Measurements from ENCODE around the gene LDLRAD4.

The LDLRAD4 gene

DNA sequence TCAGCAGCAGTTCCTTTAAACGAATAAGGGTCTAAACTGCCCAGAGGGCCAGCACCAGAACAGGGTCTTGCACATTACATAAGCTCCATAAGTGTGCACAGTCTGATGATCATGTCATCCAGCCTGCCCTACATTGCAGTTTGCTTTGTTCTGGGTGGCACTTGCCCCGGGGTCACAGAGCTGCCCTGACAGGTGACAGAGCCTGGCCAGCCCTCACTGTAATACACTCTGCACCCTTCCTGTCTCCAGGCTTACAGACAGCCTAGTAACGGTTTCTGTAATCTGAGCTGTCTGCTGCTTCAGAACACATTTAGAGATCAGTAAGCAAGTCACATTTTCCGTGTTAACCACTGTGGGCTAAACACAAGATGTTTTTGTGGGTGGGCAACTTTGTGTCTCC, 294.5 kb downstream of the LDLRAD4 start:
- TF ChIP-seq EZH2 (IDR thresholded peaks at IDR 0.05; ENCODE audit: borderline replicate concordance, low read depth, low read length, severe bottlenecking): no peak
- no peak overlapping the region for H3K9ac ChIP-seq (ENCODE audit: low read depth, low read length)
- H3K4me3 ChIP-seq (ENCODE audit: low read depth in 1 of 2, low read length in 2 of 2): no peak overlapping the region
- DNase-seq (no peak), ATAC-seq (ENCODE audit: insufficient read depth, low read depth) (peak; percentile 46; the same call in 1 of the 3 replicates)
- H3K4me2 ChIP-seq (ENCODE audit: insufficient read depth, low read length): no peak overlapping the region
- no peaks in the 10 kb centered on the region for H3K4me1 ChIP-seq (ENCODE audit: insufficient read depth, low read length)
- peaks cover 96% of the 10 kb centered on the region for H3K79me2 ChIP-seq (ENCODE audit: insufficient read depth, low read length)
- H3K9me3 ChIP-seq (ENCODE audit: insufficient read depth, low read length, severe bottlenecking): no peaks in the 10 kb centered on the region
- H3K36me3 ChIP-seq (ENCODE audit: insufficient read depth, low read length): peaks cover 72% of the 10 kb centered on the region
- peaks cover 18% of the 10 kb centered on the region; the same call in 1 of the 2 replicates for H4K20me1 ChIP-seq (ENCODE audit: insufficient read depth, low read length)
- H2AFZ ChIP-seq (ENCODE audit: low read depth, low read length): no peak overlapping the region
- no peaks in the 10 kb centered on the region for H3K27me3 ChIP-seq (ENCODE audit: insufficient read depth, low read length, poor library complexity)
- 0 out of 2 replicates have a peak overlapping the region, but pooled peaks have one; percentile 31 for H3K27ac ChIP-seq (ENCODE audit: low read length)

DNA sequence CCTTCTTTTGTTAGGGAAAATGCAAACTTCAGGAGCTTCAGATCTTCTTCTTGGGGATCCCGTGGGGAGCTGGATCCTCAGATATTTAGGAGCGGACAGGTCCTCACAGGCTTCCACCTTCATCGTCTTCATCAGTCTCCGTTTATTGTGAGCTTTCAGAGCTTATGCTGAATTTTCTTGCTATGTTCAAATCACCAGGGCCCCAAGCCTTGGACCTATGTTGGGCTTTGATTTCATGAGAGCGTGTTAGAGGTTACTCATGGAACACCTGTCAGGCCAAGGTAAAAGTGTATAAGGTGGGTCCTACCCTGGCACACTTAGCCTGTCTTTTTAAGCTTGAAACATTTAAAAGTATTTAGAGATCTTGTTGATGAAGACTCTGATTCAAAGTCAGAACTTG, 294.9 kb downstream of the LDLRAD4 start:
- H3K27ac ChIP-seq (ENCODE audit: low read length): no peak overlapping the region
- no peaks in the 10 kb centered on the region for H3K27me3 ChIP-seq (ENCODE audit: insufficient read depth, low read length, poor library complexity)
- peaks cover 70% of the 10 kb centered on the region for H3K36me3 ChIP-seq (ENCODE audit: insufficient read depth, low read length)
- H3K4me3 ChIP-seq (ENCODE audit: low read depth in 1 of 2, low read length in 2 of 2): no peak overlapping the region
- TF ChIP-seq EZH2 (IDR thresholded peaks at IDR 0.05; ENCODE audit: borderline replicate concordance, low read depth, low read length, severe bottlenecking): no peak
- TF ChIP-seq, protein P1, sequence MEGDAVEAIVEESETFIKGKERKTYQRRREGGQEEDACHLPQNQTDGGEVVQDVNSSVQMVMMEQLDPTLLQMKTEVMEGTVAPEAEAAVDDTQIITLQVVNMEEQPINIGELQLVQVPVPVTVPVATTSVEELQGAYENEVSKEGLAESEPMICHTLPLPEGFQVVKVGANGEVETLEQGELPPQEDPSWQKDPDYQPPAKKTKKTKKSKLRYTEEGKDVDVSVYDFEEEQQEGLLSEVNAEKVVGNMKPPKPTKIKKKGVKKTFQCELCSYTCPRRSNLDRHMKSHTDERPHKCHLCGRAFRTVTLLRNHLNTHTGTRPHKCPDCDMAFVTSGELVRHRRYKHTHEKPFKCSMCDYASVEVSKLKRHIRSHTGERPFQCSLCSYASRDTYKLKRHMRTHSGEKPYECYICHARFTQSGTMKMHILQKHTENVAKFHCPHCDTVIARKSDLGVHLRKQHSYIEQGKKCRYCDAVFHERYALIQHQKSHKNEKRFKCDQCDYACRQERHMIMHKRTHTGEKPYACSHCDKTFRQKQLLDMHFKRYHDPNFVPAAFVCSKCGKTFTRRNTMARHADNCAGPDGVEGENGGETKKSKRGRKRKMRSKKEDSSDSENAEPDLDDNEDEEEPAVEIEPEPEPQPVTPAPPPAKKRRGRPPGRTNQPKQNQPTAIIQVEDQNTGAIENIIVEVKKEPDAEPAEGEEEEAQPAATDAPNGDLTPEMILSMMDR (IDR thresholded peaks at IDR 0.05; ENCODE audit: borderline replicate concordance, extremely low read depth, low read length, poor library complexity, severe bottlenecking): no peak
- no peaks in the 10 kb centered on the region for H3K9me3 ChIP-seq (ENCODE audit: insufficient read depth, low read length, severe bottlenecking)
- ATAC-seq (ENCODE audit: insufficient read depth, low read depth) (no peak), DNase-seq (no peak)
- peaks cover 96% of the 10 kb centered on the region for H3K79me2 ChIP-seq (ENCODE audit: insufficient read depth, low read length)
- H3K4me2 ChIP-seq (ENCODE audit: insufficient read depth, low read length): no peak overlapping the region
- no peak overlapping the region for H2AFZ ChIP-seq (ENCODE audit: low read depth, low read length)
- no peak overlapping the region for H3K9ac ChIP-seq (ENCODE audit: low read depth, low read length)
- H4K20me1 ChIP-seq (ENCODE audit: insufficient read depth, low read length): peaks cover 19% of the 10 kb centered on the region; the same call in 1 of the 2 replicates
- no peaks in the 10 kb centered on the region for H3K4me1 ChIP-seq (ENCODE audit: insufficient read depth, low read length)

DNA sequence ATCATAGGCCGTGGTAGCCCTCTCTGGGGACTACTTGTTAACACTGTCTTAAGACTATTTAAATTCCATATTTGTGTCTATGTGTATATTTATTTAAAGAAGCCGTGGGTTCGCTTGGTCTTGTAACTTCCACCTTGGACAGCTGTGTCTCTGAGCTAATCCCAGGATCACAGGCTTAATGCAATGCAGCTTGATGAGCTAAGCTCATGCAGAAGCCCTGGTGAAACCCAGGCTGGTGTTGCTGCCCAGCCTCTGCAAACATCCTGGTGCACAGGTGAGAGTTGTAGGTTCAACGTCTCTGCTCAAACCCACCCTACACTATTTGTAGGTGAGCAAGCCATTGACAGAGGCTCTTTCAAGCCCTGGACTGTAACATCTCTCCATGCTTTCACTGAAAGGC, 296.0 kb downstream of the LDLRAD4 start:
- ATAC-seq (ENCODE audit: insufficient read depth, low read depth) (no peak), DNase-seq (no peak)
- Histone ChIP-seq H4K20me1 (ENCODE audit: insufficient read depth, low read length) (peaks cover 18% of the 10 kb centered on the region; the same call in 1 of the 2 replicates), H3K27ac (ENCODE audit: low read length) (no peak overlapping the region), H3K9ac (ENCODE audit: low read depth, low read length) (no peak overlapping the region), H3K4me3 (ENCODE audit: low read depth in 1 of 2, low read length in 2 of 2) (no peak overlapping the region), H3K36me3 (ENCODE audit: insufficient read depth, low read length) (peaks cover 69% of the 10 kb centered on the region), H3K4me1 (ENCODE audit: insufficient read depth, low read length) (no peaks in the 10 kb centered on the region), H3K27me3 (ENCODE audit: insufficient read depth, low read length, poor library complexity) (no peaks in the 10 kb centered on the region), H3K4me2 (ENCODE audit: insufficient read depth, low read length) (no peak overlapping the region), H3K79me2 (ENCODE audit: insufficient read depth, low read length) (peaks cover 96% of the 10 kb centered on the region), H2AFZ (ENCODE audit: low read depth, low read length) (no peak overlapping the region), H3K9me3 (ENCODE audit: insufficient read depth, low read length, severe bottlenecking) (no peaks in the 10 kb centered on the region)
- TF ChIP-seq EZH2 (IDR thresholded peaks at IDR 0.05; ENCODE audit: borderline replicate concordance, low read depth, low read length, severe bottlenecking): no peak
- TF ChIP-seq, protein P1 (IDR thresholded peaks at IDR 0.05; ENCODE audit: borderline replicate concordance, extremely low read depth, low read length, poor library complexity, severe bottlenecking): no peak

DNA sequence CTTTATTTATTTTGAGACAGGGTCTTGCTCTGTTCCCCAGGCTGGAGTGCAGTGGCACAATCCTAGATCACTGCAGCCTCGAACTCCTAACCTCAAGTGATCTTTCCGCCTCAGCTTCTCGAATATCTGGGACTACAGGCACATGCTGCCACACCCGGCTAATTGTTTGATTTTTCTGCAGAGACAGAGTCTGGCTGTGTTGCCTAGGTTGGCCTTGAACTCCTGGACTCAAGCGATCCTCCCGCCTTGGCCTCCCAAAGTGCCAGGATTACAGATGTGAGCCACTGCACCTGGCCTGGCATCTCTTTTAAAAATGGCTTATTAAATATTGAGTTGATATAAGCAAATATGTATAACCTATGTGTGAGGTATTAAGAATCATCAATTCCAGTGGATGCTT, 298.3 kb downstream of the LDLRAD4 start:
- Histone ChIP-seq H3K9ac (ENCODE audit: low read depth, low read length) (no peak overlapping the region), H3K36me3 (ENCODE audit: insufficient read depth, low read length) (peaks cover 69% of the 10 kb centered on the region), H3K9me3 (ENCODE audit: insufficient read depth, low read length, severe bottlenecking) (no peaks in the 10 kb centered on the region), H3K27ac (ENCODE audit: low read length) (no peak overlapping the region), H3K4me3 (ENCODE audit: low read depth in 1 of 2, low read length in 2 of 2) (no peak overlapping the region), H3K4me2 (ENCODE audit: insufficient read depth, low read length) (no peak overlapping the region), H4K20me1 (ENCODE audit: insufficient read depth, low read length) (peaks cover 32% of the 10 kb centered on the region), H3K27me3 (ENCODE audit: insufficient read depth, low read length, poor library complexity) (no peaks in the 10 kb centered on the region), H3K79me2 (ENCODE audit: insufficient read depth, low read length) (peaks cover 96% of the 10 kb centered on the region), H3K4me1 (ENCODE audit: insufficient read depth, low read length) (no peaks in the 10 kb centered on the region), H2AFZ (ENCODE audit: low read depth, low read length) (no peak overlapping the region)
- ATAC-seq (ENCODE audit: insufficient read depth, low read depth) (no peak), DNase-seq (no peak)
- TF ChIP-seq, protein P1 (IDR thresholded peaks at IDR 0.05; ENCODE audit: borderline replicate concordance, extremely low read depth, low read length, poor library complexity, severe bottlenecking): no peak
- TF ChIP-seq EZH2 (IDR thresholded peaks at IDR 0.05; ENCODE audit: borderline replicate concordance, low read depth, low read length, severe bottlenecking): no peak

All from DND-41 (cell line).